ENCODE measurements around the gene ZDHHC12. TPM values are rescaled to one million over a fixed set of nuclear protein-coding genes. Genes with fewer than 3 reads are reported as not detected.

Gene ZDHHC12
- total and polyA plus RNA-seq, 2 donors (not counting 3 experiments of a cell fraction or from before 2014, with no cell fraction given), result 28.8 to 62.0 TPM

- Histone ChIP-seq H3K27ac (ENCODE audit: insufficient read depth, low read depth, low read length) (no peak overlapping the region), H2AFZ (ENCODE audit: low read depth, low read length) (no peak overlapping the region), H3K36me3 (ENCODE audit: control insufficient read depth in 2 of 2, extremely low read depth in 1 of 2, insufficient read depth in 2 of 2, low read length in 2 of 2) (no peaks in the 10 kb centered on the region), H3K9me3 (replicated peaks; ENCODE audit: control insufficient read depth, insufficient read depth, low read length) (no peaks in the 10 kb centered on the region), H4K20me1 (replicated peaks; ENCODE audit: control insufficient read depth, extremely low read depth, insufficient read depth, low read length) (no peaks in the 10 kb centered on the region), H3K27me3 (ENCODE audit: control insufficient read depth in 2 of 2, insufficient read depth in 2 of 2, low read length in 2 of 2) (no peaks in the 10 kb centered on the region), H3K9me1 (replicated peaks; ENCODE audit: control insufficient read depth, extremely low read depth, insufficient read depth, low read length) (no peaks in the 10 kb centered on the region), H3K79me2 (ENCODE audit: control insufficient read depth, insufficient read depth, low read length) (no peaks in the 10 kb centered on the region), H3K9ac (replicated peaks; ENCODE audit: extremely low read depth, insufficient read depth, low read length) (no peak overlapping the region), H3K4me2 (ENCODE audit: insufficient read depth, low read length) (no peak overlapping the region), H3K4me1 (ENCODE audit: control insufficient read depth, extremely low read depth, insufficient read depth, low read length) (no peaks in the 10 kb centered on the region), H3K4me3 (replicated peaks in 1 of 3; ENCODE audit: insufficient read depth in 1 of 3, low read depth in 1 of 3, low read length in 3 of 3) (no peak overlapping the region)
- POLR2A ChIA-PET, result no interaction called here
- dilution Hi-C loops (cut with MboI; ENCODE audit: extremely low pct_ligation_motif_present, low sequenced_read_pairs), result no loop called here
- intact Hi-C loops (cut with micrococcal nuclease), result no loop called here
- DNase-seq (ENCODE audit: low read depth, low spot score) (no peak), FAIRE-seq (no peak)
- TF ChIP-seq FOS (IDR thresholded peaks at IDR 0.05; ENCODE audit: borderline replicate concordance, insufficient read depth, low read length) (no peak), GATA2 (IDR thresholded peaks at IDR 0.05; ENCODE audit: insufficient read depth, insufficient read length, low read depth, low read length) (no peak), MYC (IDR thresholded peaks at IDR 0.05; ENCODE audit: low read depth, low read length) (no peak), JUN (IDR thresholded peaks at IDR 0.05; ENCODE audit: borderline replicate concordance, insufficient read depth, insufficient read length, low read depth) (no peak), POLR2A (IDR thresholded peaks at IDR 0.05; ENCODE audit: low read depth, low read length) (no peak), MAX (IDR thresholded peaks at IDR 0.05; ENCODE audit: insufficient read depth, insufficient read length) (no peak), POLR2AphosphoS5 (IDR thresholded peaks at IDR 0.05; ENCODE audit: insufficient read depth, low read depth, low read length) (no peak), EZH2 (IDR thresholded peaks at IDR 0.05; ENCODE audit: borderline replicate concordance, low read depth, low read length, severe bottlenecking) (no peak)
- TF ChIP-seq, protein P1, sequence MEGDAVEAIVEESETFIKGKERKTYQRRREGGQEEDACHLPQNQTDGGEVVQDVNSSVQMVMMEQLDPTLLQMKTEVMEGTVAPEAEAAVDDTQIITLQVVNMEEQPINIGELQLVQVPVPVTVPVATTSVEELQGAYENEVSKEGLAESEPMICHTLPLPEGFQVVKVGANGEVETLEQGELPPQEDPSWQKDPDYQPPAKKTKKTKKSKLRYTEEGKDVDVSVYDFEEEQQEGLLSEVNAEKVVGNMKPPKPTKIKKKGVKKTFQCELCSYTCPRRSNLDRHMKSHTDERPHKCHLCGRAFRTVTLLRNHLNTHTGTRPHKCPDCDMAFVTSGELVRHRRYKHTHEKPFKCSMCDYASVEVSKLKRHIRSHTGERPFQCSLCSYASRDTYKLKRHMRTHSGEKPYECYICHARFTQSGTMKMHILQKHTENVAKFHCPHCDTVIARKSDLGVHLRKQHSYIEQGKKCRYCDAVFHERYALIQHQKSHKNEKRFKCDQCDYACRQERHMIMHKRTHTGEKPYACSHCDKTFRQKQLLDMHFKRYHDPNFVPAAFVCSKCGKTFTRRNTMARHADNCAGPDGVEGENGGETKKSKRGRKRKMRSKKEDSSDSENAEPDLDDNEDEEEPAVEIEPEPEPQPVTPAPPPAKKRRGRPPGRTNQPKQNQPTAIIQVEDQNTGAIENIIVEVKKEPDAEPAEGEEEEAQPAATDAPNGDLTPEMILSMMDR (IDR thresholded peaks at IDR 0.05; ENCODE audit: extremely low read depth in 1 of 2, insufficient read depth in 1 of 2, low read depth in 1 of 2, low read length in 2 of 2), result no peak
- CTCF ChIA-PET, result interaction anchor here (1.9 kb wide), 1 partner anchor 11 kb away, joined by 6 read pairs; no protein-coding TSS in a partner anchor
- BruUV-seq (replicated peaks), result no TSS peak
Observed at GRCh38 chr9:128762671-128763449, 38.9 kb upstream of the ZDHHC12 start.
